Neural cell (in vitro differentiated cells): Measurements from ENCODE around the gene TPH2.

Experiments used
- EP300 ChIP-seq: fragments of 450-650 bp; conservative IDR thresholded peaks from 2 replicates; pipeline ENCODE4 v1.6.1; 2014; ENCODE audit warnings: antibody characterized with exemption, mild to moderate bottlenecking, moderate library complexity; ENCODE audit not compliant: poor library complexity, severe bottlenecking
- MXI1 ChIP-seq: fragments of 450-650 bp; conservative IDR thresholded peaks from 2 replicates; pipeline ENCODE4 v1.6.1; 2014; ENCODE audit warnings: antibody characterized with exemption, mild to moderate bottlenecking; ENCODE audit not compliant: poor library complexity, severe bottlenecking
- POLR2AphosphoS5 ChIP-seq: IDR thresholded peaks from 2 replicates; pipeline ENCODE4 v1.6.1; 2012
- TAF1 ChIP-seq: IDR thresholded peaks from 2 replicates; pipeline ENCODE4 v1.6.1; 2012; ENCODE audit warnings: low read depth
- TF ChIP-seq, protein P1 (sequence below): fragments of 450-650 bp; IDR thresholded peaks from 2 replicates; pipeline ENCODE4 v1.5.1; 2014; ENCODE audit warnings: antibody characterized with exemption, mild to moderate bottlenecking, moderate library complexity; ENCODE audit not compliant: poor library complexity, severe bottlenecking
- TF ChIP-seq, protein P2 (sequence below): IDR thresholded peaks from 2 replicates; pipeline ENCODE4 v1.6.1; 2012; ENCODE audit warnings: borderline replicate concordance

DNA sequence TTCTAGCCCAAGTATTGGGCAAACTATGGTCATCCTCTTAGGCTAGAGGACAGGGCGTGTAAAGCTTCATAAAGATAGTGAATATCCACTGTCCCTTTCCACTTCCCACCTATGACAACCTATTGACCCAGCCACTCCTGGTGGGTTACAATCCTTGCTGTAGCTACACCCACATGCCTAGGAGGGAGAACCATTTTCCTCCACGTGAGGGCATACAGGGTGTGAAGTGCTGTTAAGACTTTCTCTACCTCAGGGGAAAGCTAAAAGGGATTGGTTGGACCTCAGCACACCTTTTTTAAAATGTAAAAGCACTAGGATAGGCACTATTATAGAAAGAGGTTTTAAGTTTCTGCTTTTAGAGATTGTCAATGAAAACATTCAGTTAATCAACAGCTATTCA, 124.4 kb downstream of the TPH2 start:
- TF ChIP-seq, protein P1, sequence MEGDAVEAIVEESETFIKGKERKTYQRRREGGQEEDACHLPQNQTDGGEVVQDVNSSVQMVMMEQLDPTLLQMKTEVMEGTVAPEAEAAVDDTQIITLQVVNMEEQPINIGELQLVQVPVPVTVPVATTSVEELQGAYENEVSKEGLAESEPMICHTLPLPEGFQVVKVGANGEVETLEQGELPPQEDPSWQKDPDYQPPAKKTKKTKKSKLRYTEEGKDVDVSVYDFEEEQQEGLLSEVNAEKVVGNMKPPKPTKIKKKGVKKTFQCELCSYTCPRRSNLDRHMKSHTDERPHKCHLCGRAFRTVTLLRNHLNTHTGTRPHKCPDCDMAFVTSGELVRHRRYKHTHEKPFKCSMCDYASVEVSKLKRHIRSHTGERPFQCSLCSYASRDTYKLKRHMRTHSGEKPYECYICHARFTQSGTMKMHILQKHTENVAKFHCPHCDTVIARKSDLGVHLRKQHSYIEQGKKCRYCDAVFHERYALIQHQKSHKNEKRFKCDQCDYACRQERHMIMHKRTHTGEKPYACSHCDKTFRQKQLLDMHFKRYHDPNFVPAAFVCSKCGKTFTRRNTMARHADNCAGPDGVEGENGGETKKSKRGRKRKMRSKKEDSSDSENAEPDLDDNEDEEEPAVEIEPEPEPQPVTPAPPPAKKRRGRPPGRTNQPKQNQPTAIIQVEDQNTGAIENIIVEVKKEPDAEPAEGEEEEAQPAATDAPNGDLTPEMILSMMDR = no peak
- TF ChIP-seq TAF1 = no peak
- no peak for TF ChIP-seq EP300
- TF ChIP-seq, protein P2, sequence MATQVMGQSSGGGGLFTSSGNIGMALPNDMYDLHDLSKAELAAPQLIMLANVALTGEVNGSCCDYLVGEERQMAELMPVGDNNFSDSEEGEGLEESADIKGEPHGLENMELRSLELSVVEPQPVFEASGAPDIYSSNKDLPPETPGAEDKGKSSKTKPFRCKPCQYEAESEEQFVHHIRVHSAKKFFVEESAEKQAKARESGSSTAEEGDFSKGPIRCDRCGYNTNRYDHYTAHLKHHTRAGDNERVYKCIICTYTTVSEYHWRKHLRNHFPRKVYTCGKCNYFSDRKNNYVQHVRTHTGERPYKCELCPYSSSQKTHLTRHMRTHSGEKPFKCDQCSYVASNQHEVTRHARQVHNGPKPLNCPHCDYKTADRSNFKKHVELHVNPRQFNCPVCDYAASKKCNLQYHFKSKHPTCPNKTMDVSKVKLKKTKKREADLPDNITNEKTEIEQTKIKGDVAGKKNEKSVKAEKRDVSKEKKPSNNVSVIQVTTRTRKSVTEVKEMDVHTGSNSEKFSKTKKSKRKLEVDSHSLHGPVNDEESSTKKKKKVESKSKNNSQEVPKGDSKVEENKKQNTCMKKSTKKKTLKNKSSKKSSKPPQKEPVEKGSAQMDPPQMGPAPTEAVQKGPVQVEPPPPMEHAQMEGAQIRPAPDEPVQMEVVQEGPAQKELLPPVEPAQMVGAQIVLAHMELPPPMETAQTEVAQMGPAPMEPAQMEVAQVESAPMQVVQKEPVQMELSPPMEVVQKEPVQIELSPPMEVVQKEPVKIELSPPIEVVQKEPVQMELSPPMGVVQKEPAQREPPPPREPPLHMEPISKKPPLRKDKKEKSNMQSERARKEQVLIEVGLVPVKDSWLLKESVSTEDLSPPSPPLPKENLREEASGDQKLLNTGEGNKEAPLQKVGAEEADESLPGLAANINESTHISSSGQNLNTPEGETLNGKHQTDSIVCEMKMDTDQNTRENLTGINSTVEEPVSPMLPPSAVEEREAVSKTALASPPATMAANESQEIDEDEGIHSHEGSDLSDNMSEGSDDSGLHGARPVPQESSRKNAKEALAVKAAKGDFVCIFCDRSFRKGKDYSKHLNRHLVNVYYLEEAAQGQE = no peak
- no peak for TF ChIP-seq MXI1
- no peak for TF ChIP-seq POLR2AphosphoS5
